HG02623 (cell line): ENCODE data around the gene MNX1.

Experiments
- ATAC-seq: cut with Tn5 transposase; IDR thresholded peaks from one replicate; pipeline ENCODE4 v1.9.1; 2021; ENCODE audit warnings: moderate library complexity; ENCODE audit not compliant: unreplicated experiment

Gene MNX1

DNA sequence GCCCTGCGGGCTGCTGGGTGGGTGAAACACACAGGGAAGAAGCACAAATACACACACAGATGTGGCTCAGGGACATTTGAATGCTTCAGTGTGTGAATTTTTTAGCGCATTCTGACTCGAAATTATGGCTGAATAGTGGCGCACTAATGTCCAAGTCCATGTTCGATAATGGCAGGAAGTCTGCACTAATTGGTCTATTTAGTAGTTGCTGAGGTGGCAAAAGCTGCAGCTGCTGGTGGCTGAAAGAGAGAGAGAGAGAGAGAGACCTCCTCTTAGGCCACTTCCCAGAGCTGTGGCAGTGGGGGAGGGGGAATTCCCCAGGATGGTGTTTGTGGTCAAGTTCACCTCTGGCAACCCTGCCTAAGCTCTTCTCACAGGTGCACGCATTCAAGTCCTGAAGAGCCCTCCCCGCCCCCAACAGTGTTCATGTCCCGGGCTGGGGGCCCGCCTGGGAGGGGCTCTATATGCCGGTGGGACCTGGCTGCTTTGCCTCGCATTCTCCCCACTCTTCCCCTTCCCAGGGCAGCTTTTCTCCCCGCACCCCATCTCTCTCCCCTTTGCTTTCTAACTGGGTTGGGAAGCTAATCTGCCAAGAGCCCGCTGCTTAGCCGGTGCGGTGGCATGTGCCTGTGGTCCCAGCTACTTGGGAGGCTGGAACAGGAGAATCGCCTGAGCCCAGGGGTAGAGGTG, 6.0 kb upstream of the MNX1 start:
- peak; percentile 69 for ATAC-seq

DNA sequence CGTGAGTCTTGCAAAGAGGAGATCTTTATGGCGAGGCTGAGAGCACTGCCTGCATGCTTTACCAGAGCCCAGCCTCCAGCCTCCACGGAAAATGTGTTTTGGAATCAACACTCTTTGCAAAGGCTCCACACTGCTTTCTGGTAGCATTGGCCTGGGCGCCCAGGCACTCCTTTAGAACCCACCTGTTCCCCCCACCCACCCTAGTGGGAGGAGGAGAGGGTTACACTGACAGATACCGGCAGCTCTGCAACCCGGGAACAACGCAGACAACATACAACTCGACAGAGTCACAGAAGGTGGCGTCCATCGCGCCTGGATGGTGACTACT, 5.5 kb upstream of the MNX1 start:
- peak; percentile 14 for ATAC-seq

DNA sequence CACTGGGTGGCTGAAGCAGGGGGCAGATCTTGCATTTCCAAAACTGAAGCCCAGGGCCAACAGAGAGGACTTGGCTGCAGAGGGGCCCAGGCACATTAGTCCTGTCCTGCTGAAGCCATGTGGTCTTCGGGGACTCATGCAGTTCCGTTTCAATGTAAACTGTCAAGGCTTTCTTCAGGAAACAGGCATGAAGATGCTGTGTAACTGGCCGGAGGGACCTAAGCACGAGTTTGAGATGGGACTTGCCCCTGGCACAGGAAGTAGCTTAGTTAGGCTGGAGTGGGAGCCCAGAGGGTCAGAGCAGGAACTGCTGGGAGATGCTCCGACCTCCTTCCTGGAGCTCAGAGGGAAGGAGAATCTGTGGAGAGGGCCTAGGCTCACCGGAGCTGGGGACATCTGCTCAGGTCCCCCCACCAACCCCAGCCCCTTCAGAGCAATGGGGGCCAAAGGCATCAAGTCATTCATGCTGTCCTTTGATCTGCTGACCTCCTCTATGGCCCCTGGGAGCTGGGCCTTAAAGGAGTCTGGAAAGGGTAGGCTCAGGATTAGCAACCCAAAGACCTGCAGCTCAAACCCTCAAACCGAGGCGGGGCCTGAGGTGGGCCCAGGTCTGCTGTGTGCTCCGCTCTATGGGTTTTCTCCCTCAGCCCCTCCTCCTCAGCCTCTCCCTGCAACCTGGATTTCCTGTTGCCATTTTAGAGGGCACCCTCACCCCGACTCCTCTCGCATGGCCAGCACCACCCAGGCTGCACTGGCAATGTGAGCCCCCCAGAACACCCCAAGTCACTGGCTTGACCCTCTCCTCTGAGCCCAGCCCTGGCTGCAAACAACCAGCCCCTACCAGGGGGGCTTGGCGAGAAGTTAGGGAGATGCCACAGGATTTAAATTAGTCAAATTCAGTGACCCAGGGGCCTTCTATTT, 4.4 kb upstream of the MNX1 start:
- no peak for ATAC-seq

- ATAC-seq: no peak
Observed at GRCh38 chr7:157013602-157014549, 3.4 kb upstream of the MNX1 start.

DNA sequence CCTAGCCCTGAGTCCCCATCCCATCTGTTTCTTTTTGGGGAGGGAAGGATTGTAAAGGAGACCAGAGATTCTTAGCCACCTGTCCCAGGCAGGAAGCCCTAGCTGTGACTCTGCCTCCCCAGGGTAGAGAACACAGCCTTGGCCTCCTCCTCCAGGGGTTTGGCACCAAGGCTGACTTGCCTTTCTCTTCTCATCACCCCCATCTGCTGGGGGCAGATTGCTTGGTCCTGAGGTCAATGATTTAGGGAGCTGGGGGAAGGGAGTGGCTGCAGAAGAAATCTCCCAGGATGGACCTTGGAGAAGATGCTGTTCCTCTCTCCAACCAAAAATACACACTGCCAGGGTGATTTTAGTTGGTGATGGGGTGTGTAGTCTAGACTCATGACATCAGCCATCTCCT, 2.6 kb upstream of the MNX1 start:
- ATAC-seq: no peak

DNA sequence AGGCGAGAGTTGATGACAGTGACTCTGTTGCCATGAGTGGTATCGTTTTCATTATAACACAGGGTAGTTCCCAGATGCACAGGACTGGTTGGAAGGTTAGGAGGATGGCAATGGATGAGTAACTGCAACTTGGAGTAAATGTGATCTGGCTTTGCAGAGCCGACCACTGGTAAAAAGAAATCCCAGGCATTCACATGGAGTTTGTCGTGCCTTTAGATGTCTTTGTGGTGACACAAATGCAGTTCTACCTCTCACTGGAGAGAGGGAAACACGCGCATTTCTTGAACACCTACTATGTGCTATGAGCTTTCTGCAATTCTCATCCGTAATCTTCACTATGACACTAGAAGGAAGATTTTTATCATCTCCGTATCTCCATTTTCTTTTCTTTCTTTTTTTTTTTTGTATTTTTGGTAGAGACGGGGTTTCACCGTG, 1.7 kb upstream of the MNX1 start:
- no peak for ATAC-seq

DNA sequence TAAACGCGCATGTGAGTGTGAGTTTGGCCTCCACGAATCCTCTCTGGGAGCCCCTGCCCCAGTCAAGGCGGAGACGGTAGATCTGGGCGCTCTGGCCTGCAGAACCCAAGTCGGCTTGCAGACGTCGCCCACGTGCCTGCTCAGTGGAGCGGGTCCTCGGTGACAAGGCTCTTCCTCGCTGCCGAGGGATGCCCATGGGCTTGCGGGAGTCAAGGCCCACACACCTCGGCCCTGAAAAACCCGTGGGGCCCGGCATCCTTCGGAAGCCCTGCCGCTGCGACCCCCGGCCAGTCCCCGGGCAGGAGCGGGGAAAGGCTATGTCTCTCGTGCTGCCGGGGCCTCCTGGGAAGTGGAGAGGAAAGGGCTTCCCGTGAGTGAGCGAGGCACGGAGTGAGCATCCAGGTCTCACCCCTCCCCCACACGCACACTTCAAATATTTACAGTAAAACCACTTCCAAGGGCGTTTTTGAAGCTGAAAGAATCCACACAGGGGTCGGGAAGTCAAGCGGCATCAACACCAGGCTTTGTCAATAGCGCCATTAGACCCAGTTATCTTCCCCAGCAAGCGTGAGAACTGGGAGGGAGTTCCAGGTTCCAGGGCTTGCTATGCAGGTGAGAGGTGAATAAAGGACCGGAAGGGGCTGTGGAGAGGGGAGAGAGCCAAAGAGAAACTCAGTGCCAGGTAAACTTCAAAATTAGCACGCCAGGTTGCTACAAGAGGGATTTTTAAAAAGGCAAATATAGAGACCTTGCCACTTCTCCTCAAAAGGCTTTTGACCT, 1.1 kb upstream of the MNX1 start:
- no peak for ATAC-seq

GRCh38 chr7:157009778-157010587, 480 bp downstream of the MNX1 start:
- ATAC-seq: peak; percentile 24

GRCh38 chr7:157009170-157009777, 1.2 kb downstream of the MNX1 start:
- no peak for ATAC-seq

DNA sequence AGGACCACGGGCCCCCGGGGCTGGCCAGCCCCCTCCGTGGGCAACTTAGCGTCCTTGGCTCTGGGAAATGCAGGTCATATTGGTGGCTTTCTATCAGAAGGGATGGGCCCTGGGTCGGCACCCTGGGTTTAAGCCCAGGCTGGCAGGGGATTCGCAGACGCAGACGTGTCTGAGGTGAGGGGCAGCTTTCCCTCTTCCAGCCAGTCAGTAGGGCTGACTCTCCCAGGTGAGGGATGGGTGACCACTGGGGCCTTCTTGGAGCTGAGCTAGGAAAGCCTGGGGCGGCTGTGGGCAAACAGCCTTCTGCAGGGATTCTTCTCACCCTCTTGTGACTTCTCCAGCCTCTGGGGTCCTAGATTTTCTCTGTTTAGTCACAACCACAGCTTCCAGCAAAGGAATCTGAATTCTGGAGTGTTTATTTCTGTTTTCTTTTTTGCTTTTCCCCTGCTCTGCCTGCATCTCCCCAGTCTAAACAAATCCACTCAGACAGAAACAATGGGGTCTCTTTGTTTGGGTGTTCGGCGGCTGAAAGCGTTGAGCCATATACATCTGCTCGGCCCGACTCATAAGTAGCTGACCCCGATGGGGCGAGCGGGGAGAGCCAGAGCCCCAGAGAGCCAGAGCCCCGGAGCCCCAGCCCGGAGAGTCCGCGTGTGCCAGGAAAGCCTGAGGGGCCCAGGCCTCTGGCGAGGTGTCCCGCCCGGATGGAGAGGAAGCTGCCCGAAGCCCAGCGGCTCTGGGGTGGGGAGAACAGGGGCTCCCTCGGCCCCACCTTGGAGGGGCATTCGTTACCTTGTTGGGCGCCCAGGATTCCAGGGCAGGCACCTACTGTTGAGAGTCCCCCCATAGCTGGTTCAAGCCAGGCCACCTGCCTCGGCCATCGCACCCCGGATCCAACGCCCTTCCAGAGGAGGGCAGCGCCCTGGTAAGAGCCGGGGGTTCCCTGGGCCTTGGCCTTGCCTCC, 2.0 kb downstream of the MNX1 start:
- ATAC-seq: no peak

GRCh38 chr7:157007470-157008066, 2.9 kb downstream of the MNX1 start:
- ATAC-seq: no peak

- ATAC-seq: no peak
Observed at GRCh38 chr7:157006829-157007469, 3.5 kb downstream of the MNX1 start.

DNA sequence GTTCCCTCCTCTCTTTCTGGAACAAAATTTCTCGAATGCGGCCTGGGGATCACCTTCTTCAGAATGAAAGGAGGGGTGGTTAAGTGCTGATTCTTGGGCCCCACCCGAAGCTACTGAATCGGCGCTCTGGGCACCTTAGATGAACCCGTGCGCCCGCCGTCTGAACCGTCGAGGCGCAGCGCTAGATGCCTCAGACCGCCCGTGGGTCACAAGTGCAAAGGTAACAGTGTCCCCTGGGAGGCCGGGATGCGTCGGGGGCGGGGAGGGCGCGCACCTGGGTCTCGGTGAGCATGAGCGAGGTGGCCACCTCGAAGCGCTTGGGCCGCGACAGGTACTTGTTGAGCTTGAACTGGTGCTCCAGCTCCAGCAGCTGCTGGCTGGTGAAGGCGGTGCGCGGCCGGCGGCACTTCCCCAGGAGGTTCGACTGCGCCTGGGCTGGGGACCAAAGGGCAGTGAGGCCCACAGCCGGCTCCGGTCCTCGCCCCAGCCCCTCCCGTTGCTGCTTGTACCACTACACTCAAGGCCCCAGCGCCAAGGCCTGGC, 4.2 kb downstream of the MNX1 start:
- no peak for ATAC-seq

DNA sequence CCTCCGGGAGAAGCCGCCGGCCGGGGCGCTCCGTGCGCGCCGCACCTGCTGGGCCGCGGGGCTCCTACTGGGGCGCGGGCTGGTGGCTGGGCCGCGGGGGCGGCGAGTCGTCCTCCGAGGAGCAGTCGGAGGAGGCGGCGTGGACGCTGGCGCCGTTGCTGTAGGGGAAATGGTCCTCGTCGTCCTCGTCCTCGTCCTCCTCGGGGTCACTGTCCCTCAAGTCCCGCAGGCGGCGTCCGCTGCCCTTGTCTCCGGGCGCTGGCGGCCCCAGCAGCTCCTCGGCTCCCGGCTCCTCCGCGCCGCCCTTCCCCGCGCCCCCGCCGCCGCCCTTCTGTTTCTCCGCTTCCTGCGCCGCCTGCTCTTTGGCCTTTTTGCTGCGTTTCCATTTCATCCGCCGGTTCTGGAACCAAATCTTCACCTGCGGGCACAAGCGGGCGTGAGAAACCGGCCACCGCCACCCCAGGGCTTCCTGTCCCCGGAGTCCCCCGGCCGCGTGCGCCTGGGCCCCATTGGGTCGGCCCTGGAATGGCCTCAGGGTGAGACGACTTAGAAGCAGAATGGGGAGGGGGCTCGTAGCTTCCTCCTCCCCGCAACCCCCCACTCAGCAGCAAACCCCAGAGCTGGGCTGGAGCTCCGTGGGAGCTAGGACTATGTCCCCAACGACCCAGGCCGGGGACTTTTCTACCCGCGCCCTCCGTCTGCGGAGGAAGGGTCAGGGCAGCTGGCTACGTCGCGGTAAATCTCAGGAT, 4.8 kb downstream of the MNX1 start:
- ATAC-seq: no peak

- ATAC-seq: no peak
Observed at GRCh38 chr7:157004521-157005455, 5.7 kb downstream of the MNX1 start.
